Brain microvascular endothelial cell (primary cell): ENCODE data around the gene FKBP1A.

Source experiments
- DNase-seq: peaks from one replicate; pipeline ENCODE4 v3.0.0-alpha.2; 2020
- H3K27ac ChIP-seq: fragments of 250-450 bp; sonication (Bioruptor Pico); 2 replicates; pipeline ENCODE4 v1.5.1; 2020; ENCODE audit warnings: mild to moderate bottlenecking, moderate library complexity
- H3K27me3 ChIP-seq: fragments of 250-450 bp; sonication (Bioruptor Pico); replicated peaks from 2 replicates; pipeline ENCODE4 v1.5.1; 2020; ENCODE audit warnings: mild to moderate bottlenecking
- H3K36me3 ChIP-seq: fragments of 250-450 bp; sonication (Bioruptor Pico); replicated peaks from 2 replicates; pipeline ENCODE4 v1.5.1; 2020; ENCODE audit warnings: mild to moderate bottlenecking
- H3K4me3 ChIP-seq: 2 replicates; pipeline ENCODE4 v1.5.1; 2011; ENCODE audit warnings: low read depth, mild to moderate bottlenecking, control low read depth, low read length, moderate library complexity
- CTCF ChIP-seq: IDR thresholded peaks from 2 replicates; pipeline ENCODE4 v1.5.1; 2011; ENCODE audit warnings: low read depth, mild to moderate bottlenecking, moderate library complexity, low read length, control low read depth, inconsistent platforms; ENCODE audit errors: missing control alignments
- in situ Hi-C: cut with HindIII; loops from 2 replicates; pipeline ENCODE4 v1.10.0; 2017; ENCODE audit warnings: low sequenced_read_pairs, low pct_ligation_motif_present

Gene FKBP1A

GRCh38 chr20:1376007-1376406, 16.8 kb downstream of the FKBP1A start:
- Histone ChIP-seq H3K36me3 (peaks cover 28% of the 10 kb centered on the region), H3K4me3 (no peak overlapping the region), H3K27me3 (no peaks in the 10 kb centered on the region), H3K27ac (peak overlapping the region; percentile 26)
- no peak for DNase-seq
- no peak for TF ChIP-seq CTCF
- in situ Hi-C loops: no loop called here

- Histone ChIP-seq H3K36me3 (peaks cover 32% of the 10 kb centered on the region), H3K4me3 (no peak overlapping the region), H3K27me3 (no peaks in the 10 kb centered on the region), H3K27ac (peak overlapping the region; percentile 26)
- no peak for TF ChIP-seq CTCF
- peak; percentile 70 for DNase-seq
- in situ Hi-C loops: no loop called here
Measured at GRCh38 chr20:1375515-1375914, 17.3 kb downstream of the FKBP1A start.

GRCh38 chr20:1374246-1374645, 18.6 kb downstream of the FKBP1A start:
- peaks cover 35% of the 10 kb centered on the region for H3K36me3 ChIP-seq
- no peak for DNase-seq

GRCh38 chr20:1373614-1374013, 19.2 kb downstream of the FKBP1A start:
- H3K4me3 ChIP-seq: no peak overlapping the region
- peaks cover 35% of the 10 kb centered on the region for H3K36me3 ChIP-seq
- in situ Hi-C loops: no loop called here
- no peak for DNase-seq
- TF ChIP-seq CTCF: no peak
- no peaks in the 10 kb centered on the region for H3K27me3 ChIP-seq
- H3K27ac ChIP-seq: no peak overlapping the region

More at GRCh38 chr20:1374246-1374645, 18.6 kb downstream of the FKBP1A start:
- no peak overlapping the region for H3K4me3 ChIP-seq
- in situ Hi-C loops: no loop called here
- no peak overlapping the region for H3K27ac ChIP-seq
- TF ChIP-seq CTCF: peak; percentile 10
- H3K27me3 ChIP-seq: no peaks in the 10 kb centered on the region

- TF ChIP-seq CTCF: no peak
- no peak overlapping the region for H3K4me3 ChIP-seq
- H3K36me3 ChIP-seq: peaks cover 37% of the 10 kb centered on the region
- no peak overlapping the region for H3K27ac ChIP-seq
- no peaks in the 10 kb centered on the region for H3K27me3 ChIP-seq
- DNase-seq: no peak
- in situ Hi-C loops: no loop called here
Measured at GRCh38 chr20:1373036-1373435, 19.8 kb downstream of the FKBP1A start.

GRCh38 chr20:1371830-1372539, 20.9 kb downstream of the FKBP1A start:
- Histone ChIP-seq H3K27me3 (no peaks in the 10 kb centered on the region), H3K36me3 (peaks cover 43% of the 10 kb centered on the region), H3K4me3 (no peak overlapping the region), H3K27ac (no peak overlapping the region)
- in situ Hi-C loops: no loop called here
- TF ChIP-seq CTCF: no peak
- DNase-seq: no peak
